HEK293 (cell line): ENCODE data around the gene MYO1B.

Experiments used
- KLF9 ChIP-seq: fragments of 450-650 bp; formaldehyde crosslinking; IDR thresholded peaks from 2 replicates; pipeline ENCODE4 v1.5.1; 2016; ENCODE audit warnings: missing biosample characterization, missing genetic modification characterization, low read depth
- ZNF274 ChIP-seq, 2 experiments: fragments of 200-500 bp in 1 of 2; fragments of 450-650 bp in 1 of 2; sonication (Bioruptor generic) in 1 of 2; formaldehyde crosslinking in 1 of 2; IDR thresholded peaks; 2 replicates each; pipeline versions ENCODE4 v1.5.1 to v1.6.1; 2014 to 2016; ENCODE audit warnings: borderline replicate concordance in 1 of 2, inconsistent platforms in 1 of 2, low read length in 1 of 2, missing biosample characterization in 1 of 2, missing genetic modification characterization in 1 of 2
- ZNF792 ChIP-seq: fragments of 450-650 bp; formaldehyde crosslinking; IDR thresholded peaks from 2 replicates; pipeline ENCODE4 v1.5.1; 2016; ENCODE audit warnings: missing biosample characterization, missing genetic modification characterization
- ZNF830 ChIP-seq: fragments of 450-650 bp; IDR thresholded peaks from 2 replicates; pipeline ENCODE4 v1.5.0; 2018; ENCODE audit warnings: missing biosample characterization, missing genetic modification characterization, low read depth, mild to moderate bottlenecking, moderate library complexity
- TF ChIP-seq, protein P1 (sequence below): fragments of 450-650 bp; formaldehyde crosslinking; IDR thresholded peaks from 2 replicates; pipeline ENCODE4 v1.5.1; 2016; ENCODE audit warnings: missing biosample characterization, missing genetic modification characterization
- TF ChIP-seq, protein P2 (sequence below): fragments of 450-650 bp; formaldehyde crosslinking; IDR thresholded peaks from 2 replicates; pipeline ENCODE4 v1.5.1; 2016; ENCODE audit warnings: missing biosample characterization, missing genetic modification characterization
- TF ChIP-seq, protein P3 (sequence below): fragments of 450-650 bp; formaldehyde crosslinking; IDR thresholded peaks from 2 replicates; pipeline ENCODE4 v1.5.1; 2016; ENCODE audit warnings: missing biosample characterization, missing genetic modification characterization
- TF ChIP-seq, protein P4 (sequence below): fragments of 450-650 bp; formaldehyde crosslinking; IDR thresholded peaks from 2 replicates; pipeline ENCODE4 v1.5.1; 2016; ENCODE audit warnings: missing biosample characterization, missing genetic modification characterization
- TF ChIP-seq, protein P5 (sequence below): fragments of 450-650 bp; formaldehyde crosslinking; IDR thresholded peaks from 2 replicates; pipeline ENCODE4 v1.5.1; 2016; ENCODE audit warnings: missing biosample characterization, missing genetic modification characterization, low read depth
- TF ChIP-seq, protein P6 (sequence below): fragments of 450-650 bp; formaldehyde crosslinking; IDR thresholded peaks from 2 replicates; pipeline ENCODE4 v1.5.0; 2017; ENCODE audit warnings: missing biosample characterization, missing genetic modification characterization, borderline replicate concordance

DNA sequence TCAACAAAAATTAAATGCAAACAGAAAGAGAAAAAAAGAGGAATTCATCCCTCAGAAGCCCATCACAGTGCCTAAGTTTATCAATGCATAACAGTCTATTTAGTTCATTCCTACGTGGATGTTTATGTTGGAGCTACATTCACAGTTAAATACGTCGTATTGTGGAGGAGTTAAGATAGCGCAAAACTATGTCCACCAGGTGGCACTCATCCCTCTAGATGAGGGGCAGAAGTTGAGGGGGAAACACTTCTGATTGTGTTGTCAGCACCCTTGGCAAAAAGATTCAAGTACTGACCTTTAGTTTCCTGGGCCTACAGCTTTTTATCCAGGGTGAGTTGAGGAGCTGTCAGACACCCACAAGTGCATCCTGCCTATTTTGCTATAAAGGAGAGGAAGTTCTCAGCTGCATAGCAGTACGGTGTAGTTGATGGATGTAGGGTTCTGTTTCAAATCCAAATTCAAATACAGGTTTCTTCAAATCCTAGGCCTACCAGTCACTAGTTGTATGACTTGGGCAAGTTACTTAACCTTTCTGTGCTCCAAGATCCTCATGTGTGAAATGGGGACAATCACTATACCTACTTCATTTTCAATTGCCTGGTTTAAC, 26.8 kb upstream of the MYO1B start:
- TF ChIP-seq, protein P1, sequence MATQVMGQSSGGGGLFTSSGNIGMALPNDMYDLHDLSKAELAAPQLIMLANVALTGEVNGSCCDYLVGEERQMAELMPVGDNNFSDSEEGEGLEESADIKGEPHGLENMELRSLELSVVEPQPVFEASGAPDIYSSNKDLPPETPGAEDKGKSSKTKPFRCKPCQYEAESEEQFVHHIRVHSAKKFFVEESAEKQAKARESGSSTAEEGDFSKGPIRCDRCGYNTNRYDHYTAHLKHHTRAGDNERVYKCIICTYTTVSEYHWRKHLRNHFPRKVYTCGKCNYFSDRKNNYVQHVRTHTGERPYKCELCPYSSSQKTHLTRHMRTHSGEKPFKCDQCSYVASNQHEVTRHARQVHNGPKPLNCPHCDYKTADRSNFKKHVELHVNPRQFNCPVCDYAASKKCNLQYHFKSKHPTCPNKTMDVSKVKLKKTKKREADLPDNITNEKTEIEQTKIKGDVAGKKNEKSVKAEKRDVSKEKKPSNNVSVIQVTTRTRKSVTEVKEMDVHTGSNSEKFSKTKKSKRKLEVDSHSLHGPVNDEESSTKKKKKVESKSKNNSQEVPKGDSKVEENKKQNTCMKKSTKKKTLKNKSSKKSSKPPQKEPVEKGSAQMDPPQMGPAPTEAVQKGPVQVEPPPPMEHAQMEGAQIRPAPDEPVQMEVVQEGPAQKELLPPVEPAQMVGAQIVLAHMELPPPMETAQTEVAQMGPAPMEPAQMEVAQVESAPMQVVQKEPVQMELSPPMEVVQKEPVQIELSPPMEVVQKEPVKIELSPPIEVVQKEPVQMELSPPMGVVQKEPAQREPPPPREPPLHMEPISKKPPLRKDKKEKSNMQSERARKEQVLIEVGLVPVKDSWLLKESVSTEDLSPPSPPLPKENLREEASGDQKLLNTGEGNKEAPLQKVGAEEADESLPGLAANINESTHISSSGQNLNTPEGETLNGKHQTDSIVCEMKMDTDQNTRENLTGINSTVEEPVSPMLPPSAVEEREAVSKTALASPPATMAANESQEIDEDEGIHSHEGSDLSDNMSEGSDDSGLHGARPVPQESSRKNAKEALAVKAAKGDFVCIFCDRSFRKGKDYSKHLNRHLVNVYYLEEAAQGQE (tag by site-specific recombination): no peak
- TF ChIP-seq ZNF830 (tag by site-specific recombination) (no peak), KLF9 (tag by site-specific recombination) (no peak), ZNF274 (IDR thresholded peaks at IDR 0.05; ENCODE audit: low read length) (no peak), ZNF274 (tag by site-specific recombination; IDR thresholded peaks at IDR 0.05; ENCODE audit: borderline replicate concordance) (no peak), ZNF792 (tag by site-specific recombination) (no peak)
- TF ChIP-seq, protein P2, sequence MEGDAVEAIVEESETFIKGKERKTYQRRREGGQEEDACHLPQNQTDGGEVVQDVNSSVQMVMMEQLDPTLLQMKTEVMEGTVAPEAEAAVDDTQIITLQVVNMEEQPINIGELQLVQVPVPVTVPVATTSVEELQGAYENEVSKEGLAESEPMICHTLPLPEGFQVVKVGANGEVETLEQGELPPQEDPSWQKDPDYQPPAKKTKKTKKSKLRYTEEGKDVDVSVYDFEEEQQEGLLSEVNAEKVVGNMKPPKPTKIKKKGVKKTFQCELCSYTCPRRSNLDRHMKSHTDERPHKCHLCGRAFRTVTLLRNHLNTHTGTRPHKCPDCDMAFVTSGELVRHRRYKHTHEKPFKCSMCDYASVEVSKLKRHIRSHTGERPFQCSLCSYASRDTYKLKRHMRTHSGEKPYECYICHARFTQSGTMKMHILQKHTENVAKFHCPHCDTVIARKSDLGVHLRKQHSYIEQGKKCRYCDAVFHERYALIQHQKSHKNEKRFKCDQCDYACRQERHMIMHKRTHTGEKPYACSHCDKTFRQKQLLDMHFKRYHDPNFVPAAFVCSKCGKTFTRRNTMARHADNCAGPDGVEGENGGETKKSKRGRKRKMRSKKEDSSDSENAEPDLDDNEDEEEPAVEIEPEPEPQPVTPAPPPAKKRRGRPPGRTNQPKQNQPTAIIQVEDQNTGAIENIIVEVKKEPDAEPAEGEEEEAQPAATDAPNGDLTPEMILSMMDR (tag by site-specific recombination): peak; percentile 73
- TF ChIP-seq, protein P3, sequence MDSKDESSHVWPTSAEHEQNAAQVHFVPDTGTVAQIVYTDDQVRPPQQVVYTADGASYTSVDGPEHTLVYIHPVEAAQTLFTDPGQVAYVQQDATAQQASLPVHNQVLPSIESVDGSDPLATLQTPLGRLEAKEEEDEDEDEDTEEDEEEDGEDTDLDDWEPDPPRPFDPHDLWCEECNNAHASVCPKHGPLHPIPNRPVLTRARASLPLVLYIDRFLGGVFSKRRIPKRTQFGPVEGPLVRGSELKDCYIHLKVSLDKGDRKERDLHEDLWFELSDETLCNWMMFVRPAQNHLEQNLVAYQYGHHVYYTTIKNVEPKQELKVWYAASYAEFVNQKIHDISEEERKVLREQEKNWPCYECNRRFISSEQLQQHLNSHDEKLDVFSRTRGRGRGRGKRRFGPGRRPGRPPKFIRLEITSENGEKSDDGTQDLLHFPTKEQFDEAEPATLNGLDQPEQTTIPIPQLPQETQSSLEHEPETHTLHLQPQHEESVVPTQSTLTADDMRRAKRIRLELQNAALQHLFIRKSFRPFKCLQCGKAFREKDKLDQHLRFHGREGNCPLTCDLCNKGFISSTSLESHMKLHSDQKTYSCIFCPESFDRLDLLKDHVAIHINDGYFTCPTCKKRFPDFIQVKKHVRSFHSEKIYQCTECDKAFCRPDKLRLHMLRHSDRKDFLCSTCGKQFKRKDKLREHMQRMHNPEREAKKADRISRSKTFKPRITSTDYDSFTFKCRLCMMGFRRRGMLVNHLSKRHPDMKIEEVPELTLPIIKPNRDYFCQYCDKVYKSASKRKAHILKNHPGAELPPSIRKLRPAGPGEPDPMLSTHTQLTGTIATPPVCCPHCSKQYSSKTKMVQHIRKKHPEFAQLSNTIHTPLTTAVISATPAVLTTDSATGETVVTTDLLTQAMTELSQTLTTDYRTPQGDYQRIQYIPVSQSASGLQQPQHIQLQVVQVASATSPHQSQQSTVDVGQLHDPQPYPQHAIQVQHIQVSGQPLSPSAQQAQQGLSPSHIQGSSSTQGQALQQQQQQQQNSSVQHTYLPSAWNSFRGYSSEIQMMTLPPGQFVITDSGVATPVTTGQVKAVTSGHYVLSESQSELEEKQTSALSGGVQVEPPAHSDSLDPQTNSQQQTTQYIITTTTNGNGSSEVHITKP (tag by site-specific recombination): no peak
- TF ChIP-seq, protein P4, sequence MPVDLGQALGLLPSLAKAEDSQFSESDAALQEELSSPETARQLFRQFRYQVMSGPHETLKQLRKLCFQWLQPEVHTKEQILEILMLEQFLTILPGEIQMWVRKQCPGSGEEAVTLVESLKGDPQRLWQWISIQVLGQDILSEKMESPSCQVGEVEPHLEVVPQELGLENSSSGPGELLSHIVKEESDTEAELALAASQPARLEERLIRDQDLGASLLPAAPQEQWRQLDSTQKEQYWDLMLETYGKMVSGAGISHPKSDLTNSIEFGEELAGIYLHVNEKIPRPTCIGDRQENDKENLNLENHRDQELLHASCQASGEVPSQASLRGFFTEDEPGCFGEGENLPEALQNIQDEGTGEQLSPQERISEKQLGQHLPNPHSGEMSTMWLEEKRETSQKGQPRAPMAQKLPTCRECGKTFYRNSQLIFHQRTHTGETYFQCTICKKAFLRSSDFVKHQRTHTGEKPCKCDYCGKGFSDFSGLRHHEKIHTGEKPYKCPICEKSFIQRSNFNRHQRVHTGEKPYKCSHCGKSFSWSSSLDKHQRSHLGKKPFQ: no peak
- TF ChIP-seq, protein P5, sequence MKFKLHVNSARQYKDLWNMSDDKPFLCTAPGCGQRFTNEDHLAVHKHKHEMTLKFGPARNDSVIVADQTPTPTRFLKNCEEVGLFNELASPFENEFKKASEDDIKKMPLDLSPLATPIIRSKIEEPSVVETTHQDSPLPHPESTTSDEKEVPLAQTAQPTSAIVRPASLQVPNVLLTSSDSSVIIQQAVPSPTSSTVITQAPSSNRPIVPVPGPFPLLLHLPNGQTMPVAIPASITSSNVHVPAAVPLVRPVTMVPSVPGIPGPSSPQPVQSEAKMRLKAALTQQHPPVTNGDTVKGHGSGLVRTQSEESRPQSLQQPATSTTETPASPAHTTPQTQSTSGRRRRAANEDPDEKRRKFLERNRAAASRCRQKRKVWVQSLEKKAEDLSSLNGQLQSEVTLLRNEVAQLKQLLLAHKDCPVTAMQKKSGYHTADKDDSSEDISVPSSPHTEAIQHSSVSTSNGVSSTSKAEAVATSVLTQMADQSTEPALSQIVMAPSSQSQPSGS (tag by site-specific recombination): no peak
- TF ChIP-seq, protein P6, sequence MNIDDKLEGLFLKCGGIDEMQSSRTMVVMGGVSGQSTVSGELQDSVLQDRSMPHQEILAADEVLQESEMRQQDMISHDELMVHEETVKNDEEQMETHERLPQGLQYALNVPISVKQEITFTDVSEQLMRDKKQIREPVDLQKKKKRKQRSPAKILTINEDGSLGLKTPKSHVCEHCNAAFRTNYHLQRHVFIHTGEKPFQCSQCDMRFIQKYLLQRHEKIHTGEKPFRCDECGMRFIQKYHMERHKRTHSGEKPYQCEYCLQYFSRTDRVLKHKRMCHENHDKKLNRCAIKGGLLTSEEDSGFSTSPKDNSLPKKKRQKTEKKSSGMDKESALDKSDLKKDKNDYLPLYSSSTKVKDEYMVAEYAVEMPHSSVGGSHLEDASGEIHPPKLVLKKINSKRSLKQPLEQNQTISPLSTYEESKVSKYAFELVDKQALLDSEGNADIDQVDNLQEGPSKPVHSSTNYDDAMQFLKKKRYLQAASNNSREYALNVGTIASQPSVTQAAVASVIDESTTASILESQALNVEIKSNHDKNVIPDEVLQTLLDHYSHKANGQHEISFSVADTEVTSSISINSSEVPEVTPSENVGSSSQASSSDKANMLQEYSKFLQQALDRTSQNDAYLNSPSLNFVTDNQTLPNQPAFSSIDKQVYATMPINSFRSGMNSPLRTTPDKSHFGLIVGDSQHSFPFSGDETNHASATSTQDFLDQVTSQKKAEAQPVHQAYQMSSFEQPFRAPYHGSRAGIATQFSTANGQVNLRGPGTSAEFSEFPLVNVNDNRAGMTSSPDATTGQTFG (tag by site-specific recombination): no peak
